ENCODE data around the gene PARP15.
"Not testable (repeated sequence)": the region's sequence is repeated elsewhere in the genome, so short reads cannot be mapped to it uniquely, and the experiment has no call there.

PARP15 gene

DNA sequence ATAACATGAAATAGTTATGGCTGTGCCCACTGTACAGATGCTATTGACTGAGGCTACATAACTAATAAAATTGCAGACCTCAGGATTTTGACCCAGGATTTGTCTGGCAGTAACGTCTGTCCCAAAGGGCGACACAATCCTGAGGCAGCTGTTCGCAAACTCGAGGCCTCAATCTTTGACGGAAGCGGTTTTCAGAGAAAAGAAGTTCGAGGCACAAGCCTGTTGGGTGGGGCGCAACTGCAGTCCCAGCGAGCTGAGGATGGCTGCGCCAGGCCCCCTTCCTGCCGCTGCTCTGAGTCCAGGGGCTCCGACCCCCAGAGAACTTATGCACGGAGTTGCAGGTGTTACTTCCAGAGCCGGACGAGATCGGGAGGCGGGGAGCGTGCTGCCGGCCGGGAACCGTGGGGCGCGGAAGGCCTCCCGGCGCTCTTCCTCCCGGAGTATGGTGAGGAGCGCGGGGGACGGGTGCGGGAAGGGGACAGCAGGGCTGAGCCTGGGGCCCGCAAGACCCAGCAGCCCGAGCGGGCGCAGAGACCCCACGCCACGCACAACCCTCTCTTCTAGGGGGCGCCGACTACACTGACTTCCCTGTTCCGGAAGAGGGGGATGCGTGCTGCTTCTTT, at the start of gene PARP15:
Gene PARP15 (plus strand): TSS at position 242 of the 623 bp plus-strand sequence. CDS start 18 bp downstream, at position 260.
- DNase-seq: no peak

DNA sequence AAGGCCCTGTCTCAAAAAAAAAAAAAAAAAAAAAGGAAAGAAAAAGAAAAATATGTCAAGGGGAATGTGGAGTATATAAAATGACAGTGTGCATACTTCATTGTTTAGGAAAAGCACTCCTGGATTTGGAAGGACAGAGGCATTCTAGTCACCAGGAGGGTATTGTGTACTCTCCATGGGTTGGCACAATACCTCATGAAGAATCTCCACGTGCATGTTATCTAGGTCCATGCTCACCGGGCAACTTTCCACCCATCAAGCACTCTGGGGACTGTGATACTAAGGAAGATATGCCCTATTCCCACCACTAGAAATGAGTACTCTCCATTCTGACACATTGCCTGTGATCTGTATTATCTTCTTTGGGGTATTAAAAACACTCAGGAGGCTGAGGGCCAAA, 47.3 kb upstream of the PARP15 start:
- DNase-seq: no peak

DNA sequence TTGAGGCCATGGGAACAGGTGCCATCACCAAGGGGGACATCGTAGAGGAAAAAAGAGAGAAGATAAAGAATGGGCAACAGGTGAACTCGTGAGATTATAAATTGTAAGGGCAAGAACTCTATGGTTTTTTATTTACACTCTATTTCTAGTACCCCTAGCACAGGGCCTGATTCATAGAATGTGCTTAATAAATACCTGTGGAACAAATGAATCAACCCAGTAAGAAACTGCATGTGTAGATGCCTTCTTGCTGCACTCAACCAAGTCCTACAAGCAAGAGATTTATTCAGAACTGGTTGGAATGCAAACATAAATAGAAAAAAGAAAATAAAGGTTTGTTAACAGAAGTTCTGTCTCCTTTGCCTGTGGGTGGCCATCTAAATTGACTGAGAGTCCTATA, 44.0 kb upstream of the PARP15 start:
- no peak for DNase-seq

DNA sequence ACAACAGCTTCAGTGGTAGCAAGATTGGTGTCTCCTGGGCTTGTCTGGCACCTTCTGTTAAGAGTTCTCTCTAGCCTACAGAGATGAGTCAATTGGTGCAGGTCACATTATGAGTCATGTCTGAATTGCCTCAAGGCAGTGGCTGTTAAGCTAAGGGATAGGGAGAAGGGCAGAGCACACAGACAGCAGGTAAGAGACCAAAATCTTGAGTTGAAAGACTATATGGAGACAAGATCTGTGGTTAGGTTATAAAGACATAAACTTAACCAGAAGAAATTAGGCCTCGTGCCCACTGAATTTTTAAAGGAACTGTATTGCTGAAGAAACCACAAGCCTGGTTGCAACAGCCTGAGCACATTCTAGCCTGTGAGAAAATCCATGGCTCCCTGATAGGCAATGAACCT, 43.5 kb upstream of the PARP15 start:
- no peak for DNase-seq

DNA sequence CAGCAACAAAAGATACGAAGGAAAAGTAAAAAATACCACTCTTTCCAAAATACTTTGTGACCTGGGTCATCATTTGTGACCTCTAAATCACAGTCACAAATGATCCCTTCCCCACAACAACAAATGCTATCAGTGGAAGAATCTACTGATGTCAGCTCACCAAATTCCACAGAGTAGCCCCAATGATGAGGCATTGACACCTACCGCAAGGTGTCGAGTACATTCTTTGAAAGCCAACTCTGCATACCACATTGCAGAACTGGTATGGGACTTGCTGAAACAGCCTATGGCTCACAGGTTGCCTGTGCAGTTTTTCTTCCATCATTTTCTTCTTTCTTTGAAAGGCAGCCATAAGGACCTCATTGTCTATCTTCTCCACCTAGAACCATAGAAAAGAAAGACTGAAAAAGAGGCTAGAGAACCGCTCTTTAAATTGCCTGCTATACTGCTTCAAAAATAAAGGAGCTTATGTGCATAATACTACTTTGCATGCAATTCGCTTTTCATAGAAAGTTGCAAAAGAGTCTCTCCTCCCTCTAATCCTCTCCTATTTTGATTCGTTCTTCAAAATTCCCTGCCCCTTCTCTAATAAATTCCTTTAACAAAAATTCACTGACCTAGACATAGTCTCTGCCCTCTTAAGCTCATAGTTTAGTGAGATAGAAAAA, 41.4 kb upstream of the PARP15 start:
- no peak for DNase-seq

DNA sequence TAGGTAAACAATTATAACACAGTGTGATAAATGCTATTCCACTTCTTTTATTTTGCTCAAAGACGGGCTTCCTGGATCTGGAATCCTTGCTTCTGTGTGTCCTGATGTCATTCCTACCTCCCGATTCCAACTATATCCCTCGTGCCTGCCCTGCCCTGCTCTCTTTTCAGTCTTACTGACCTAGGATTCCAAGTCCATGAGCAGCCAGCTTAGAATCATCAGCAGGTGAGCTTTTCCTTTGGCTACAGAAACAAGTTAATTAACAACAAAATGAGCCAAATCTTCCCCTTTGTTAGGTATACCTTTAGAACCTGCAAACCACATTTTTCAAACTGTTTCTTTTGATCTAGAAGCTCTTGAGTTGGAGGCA, 40.8 kb upstream of the PARP15 start:
- DNase-seq: no peak

DNA sequence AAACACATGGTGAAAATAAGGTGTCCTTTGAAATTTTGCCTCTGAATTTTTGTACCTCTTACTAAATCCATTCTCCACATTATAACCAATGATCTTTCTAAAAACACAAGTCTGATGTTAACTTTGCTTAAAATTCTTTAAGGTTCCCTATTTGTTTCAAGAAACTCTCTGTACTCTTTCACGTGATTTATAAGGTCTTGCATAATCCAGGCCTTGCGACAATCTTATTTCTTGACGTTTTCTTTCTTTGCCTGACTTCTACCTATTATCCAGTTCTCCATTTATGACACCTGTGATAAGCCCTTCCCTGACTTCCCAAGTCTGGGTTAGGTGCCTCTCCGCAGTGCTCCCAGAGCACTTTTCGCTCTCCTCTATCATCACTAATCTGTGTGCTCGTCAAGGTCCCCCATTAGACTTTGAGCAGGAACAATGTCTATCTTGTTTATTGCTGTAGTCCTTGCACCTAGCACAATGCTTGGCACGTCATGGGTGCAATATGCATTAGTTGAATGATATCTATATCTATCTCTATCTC, 38.4 kb upstream of the PARP15 start:
- DNase-seq: no peak

DNA sequence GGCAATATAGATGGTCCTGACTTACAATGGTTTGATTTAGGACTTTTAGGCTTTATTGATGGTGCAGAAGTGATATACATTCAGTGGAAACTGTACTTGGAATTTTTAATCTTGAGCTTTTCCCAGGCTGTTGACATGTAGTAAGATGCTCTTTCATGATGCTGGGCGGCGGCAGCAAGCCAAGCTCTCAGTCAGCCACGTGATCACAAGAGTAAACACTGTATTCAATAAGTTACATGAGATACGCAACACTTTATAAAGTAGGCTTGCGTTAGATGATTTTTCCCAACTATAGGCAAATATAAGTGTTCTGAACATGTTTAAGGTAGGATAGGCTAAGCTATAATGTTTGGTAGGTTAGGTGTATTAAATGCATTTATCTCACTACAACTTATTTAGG, 31.3 kb upstream of the PARP15 start:
- no peak for DNase-seq

DNA sequence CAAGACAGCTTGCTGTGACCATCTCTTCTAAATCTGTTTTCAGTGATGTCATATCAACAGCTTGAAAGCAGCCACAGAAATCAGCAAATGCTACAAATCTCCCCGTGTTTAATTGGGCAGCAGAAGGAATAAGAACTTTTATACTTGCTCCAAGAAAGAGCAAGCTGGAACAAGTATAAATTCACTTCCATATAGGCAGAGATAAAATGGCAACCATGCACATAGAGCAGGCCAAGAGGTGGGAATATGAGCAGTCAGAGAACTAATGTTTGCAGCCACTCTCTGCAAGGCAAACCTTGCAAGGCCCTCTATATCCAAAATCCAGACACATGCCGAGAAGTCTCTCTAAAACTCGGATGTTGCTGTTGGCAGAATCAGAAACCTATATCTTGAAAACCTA, 29.4 kb upstream of the PARP15 start:
- DNase-seq: no peak

DNA sequence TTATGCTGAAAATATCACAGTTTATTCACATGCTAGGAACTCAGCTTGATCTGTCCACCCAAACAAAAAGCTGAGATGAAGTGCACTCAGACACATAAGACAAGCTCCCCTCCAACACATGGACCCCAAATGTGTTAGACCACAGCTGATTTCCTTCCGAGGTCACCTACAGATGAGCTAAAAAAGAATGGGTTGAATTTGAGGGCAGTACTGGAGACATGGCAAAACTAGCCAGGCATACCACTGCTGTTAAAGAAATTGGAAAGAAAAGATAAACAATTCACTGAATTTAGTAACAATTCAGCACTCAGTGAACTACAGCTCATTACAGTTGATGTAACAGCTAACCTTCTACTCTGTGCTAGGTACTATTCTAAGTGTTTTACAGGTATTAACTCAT, 28.8 kb upstream of the PARP15 start:
- DNase-seq: no peak

DNA sequence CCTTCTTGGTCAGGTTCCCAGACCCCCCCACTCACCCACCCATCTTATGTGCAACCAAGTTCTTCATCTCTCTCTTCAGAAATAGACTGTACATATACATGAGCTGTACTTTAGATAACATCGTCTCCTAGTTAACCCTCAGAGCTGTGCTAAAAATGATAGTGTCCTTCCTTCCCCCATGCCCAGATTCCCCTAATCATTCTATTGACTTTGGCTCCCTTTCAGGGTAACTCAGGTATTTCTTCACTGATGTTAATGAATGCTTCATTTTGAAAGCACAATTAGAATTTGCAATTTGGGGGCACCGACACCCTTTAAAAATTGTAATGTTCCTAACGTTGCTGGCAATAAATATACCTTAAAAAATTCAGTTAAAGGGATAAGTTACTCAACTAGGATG, 24.3 kb upstream of the PARP15 start:
- DNase-seq: no peak

DNA sequence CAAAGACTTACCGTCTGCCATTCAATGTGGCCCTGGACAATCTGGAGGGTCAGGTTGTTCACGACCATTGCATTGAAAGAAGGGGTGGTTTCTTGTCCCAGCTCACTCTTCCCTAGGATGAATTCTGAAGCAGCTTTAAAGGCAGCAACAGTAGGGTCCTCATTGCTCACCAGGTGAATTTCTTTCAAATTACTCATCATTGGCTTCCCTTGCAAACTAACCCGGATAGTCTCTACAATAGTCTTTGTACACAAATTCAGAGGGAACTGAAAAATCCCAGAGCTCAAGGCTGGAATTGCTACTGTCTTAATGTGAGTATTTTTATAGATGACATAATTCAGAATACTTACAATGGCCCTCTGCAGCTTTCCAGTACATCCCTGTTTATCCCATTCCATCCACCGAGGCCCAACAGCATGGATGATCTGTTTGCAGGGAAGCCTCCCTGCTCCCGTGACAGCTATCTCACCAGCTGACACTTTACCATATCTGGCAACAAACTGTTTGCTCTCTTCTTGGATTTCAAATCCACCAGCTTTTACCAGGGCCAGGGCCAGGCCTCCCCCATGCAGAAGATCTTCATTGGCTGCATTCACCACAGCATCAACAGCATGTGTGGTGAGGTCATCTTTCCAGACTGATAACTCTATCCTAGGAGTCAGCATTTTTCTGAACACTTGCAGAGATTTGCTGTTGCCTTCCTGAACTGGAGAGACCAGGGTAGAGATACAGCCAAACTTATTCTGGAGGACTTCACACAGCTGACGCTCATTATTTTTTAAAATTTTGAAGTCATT, 22.0 kb upstream of the PARP15 start:
- DNase-seq: no peak

DNA sequence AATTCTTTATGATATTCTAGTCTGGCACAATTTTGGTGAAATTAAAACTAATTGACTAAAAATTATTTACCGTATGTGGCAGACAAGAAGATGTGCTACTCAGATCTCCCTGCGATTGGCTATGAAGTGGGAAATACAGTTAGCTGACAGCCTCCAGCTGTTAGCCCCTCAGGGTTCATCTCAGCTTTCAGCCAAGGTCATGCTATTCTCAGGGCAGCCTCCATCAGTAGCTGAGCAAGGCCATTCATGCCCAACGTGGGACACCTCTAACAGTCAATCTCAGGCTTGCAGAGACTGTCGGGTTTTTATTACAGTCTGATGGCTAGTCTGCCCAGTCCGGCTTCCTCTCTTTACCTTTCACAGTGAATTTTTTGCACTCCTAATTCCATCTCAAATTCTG, 20.1 kb upstream of the PARP15 start:
- DNase-seq: no peak

DNA sequence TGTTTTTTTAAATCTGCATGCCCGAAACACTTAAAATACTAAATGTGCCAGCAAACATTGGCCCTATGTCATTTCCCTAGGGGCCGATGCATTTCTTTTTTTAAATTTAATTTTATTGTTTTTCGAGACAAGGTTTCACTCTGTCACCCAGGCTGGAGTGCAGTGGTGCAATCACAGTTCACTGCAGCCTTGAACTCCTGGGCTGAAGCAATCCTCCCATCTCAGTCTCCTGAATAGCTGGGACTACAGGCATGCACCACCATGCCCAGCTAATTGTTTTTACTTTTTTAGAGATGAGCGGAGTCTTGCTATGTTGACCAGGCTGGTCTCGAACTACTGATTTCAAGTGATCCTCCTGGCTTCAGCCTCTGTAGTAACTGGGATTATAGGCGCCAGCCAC, 18.8 kb upstream of the PARP15 start:
- DNase-seq: no peak

DNA sequence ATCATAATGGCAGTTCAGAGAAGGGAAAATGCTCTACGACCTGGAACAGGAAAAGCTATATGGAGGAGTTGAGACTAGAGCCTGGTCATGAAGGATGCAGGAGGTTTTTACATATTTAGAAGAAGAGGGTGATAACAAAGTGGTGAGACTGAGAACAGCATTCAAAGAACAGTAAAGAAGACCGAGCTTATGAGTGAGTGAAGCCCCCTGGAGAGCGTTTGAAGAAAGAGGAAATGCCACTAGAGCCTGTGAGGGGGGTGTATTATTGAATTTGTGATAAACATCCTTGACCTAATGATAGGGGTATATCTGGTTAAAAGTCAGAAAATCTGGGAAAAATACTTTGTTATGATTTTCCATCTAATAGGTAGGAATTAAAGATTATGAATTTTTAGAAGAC, 17.5 kb upstream of the PARP15 start:
- DNase-seq: no peak

DNA sequence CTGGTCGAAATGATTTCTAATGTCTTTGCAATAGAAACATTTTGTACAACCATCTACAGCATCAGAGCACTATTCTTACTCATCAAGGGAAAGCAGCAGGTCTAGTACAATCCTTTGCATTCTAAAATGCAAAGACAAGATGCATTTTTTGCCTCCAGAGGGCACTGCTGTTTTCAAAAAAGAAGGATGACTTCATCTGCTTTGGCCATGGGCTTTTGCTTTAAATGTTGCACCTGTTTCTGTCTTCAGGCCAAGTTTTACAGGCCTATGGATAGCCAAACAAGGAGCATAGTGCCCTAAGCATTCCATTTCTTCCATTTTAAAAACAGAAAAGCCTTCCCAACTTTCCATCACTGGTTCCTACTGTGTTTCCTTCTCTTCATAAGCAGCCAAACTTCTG, 16.8 kb upstream of the PARP15 start:
- DNase-seq: peak; percentile 36

DNA sequence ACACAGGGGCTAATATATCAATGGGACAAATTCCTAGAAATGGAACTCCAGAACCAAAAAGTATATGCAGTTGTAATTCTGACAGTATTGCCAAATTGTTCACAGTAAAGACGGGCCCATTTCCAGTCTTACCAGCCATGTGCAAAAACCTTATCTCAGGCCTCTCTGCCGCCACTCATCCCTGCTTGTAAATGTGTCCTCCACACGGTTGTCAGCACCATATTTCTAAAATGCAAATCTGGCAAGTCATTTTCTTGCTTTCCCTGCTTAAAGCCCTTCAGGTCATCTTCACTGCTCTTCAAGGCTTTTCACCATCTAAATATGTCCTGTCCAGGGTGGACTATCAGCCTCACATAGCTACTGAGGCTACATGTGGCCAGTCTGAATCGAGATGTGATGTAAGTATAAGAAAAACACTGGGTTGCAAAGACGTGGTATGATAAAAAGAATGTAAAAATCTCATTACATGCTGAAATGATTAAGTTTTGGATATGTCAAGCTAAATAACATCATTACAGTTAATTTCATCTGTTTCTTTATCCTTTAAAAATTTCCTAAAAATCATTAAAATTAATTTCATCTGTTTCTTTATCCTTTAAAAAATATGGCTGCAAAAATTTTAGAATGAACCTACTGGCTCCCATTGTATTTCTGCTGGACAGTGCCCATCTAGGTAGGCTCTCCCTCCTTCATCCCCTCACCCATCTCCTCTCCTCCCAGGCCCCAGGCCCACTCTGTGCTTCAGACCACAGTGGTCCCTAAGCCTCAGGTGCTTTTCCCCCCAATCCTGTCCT, 14.3 kb upstream of the PARP15 start:
- no peak for DNase-seq

DNA sequence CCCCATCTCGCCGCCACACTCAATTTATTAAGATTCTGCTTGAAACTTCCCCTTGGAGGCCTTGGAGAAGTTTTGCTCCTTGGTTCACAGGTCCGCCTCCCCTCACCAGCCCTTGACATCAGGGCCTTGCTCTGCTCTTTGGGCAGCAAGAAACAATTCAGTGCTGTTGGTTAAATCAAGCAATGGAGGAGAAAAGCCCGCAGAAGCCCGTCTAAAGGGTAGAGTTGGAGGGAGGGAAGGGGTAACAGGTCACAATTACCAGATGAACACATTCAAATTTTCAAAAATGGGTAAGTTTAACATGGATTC, 13.8 kb upstream of the PARP15 start:
- peak; percentile 27 for DNase-seq

DNA sequence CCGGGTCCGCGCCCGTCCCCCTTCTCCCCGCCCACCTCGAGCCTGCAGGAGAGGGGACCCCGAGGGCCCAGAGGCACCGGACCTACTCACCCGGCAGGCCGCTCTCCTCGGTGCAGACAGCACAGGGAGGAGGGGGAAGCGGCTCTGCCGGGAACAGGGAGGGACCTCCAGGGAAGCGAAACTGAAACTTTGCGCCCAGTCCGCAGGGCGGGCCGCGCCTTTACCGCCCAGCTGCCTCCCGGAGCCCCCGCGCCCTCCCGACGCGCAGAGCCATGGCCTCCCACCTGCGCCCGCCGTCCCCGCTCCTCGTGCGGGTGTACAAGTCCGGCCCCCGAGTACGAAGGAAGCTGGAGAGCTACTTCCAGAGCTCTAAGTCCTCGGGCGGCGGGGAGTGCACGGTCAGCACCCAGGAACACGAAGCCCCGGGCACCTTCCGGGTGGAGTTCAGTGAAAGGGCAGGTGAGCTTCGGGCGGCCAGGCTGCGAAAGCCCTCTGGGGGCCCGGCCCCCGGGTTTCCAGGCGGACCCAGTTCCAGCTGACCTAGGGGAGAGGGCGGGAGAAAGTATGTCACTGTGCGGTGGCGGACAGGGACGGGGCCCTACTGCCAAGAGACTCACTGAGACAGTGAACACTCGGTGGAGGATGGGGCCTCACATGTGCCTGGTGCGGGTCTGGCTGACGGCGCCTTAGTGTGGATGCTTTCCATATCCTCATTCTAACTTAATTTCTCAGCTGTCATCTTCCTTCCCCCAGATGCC, 13.1 kb upstream of the PARP15 start, which contains the start of the genes DTX3L and PARP9:
Gene DTX3L (plus strand): TSS at position 184 of the 758 bp plus-strand sequence. CDS start 89 bp downstream, at position 273.
Gene PARP9 (minus strand): TSS at position 146 of the 758 bp plus-strand sequence. CDS start 4,680 bp downstream, outside the sequence.
- DNase-seq: peak; percentile 87

DNA sequence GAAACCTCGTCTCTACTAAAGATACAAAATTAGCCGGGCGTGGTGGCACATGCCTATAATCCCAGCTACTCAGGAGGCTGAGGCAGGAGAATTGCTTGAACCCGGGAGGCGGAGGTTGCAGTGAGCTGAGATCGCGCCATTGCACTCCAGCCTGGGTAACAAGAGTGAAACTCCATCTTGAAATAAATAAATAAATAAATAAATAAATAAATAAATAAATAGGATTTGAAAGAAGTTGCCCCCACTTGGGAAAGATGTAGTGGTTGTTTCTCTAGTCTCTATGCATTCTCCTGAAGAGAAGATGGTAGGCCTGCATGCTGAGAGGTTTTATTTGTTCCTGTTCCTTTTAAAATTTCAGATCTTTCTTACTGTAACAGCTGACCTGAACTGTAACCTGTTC, 9.3 kb upstream of the PARP15 start:
- DNase-seq: not testable (repeated sequence)

DNA sequence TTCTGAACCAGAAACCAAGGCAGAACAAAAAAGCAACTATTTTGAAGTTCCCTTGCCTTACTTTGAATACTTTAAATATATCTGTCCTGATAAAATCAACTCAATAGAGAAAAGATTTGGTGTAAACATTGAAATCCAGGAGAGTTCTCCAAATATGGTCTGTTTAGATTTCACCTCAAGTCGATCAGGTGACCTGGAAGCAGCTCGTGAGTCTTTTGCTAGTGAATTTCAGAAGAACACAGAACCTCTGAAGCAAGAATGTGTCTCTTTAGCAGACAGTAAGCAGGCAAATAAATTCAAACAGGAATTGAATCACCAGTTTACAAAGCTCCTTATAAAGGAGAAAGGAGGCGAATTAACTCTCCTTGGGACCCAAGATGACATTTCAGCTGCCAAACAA, 8.7 kb upstream of the PARP15 start:
- no peak for DNase-seq

DNA sequence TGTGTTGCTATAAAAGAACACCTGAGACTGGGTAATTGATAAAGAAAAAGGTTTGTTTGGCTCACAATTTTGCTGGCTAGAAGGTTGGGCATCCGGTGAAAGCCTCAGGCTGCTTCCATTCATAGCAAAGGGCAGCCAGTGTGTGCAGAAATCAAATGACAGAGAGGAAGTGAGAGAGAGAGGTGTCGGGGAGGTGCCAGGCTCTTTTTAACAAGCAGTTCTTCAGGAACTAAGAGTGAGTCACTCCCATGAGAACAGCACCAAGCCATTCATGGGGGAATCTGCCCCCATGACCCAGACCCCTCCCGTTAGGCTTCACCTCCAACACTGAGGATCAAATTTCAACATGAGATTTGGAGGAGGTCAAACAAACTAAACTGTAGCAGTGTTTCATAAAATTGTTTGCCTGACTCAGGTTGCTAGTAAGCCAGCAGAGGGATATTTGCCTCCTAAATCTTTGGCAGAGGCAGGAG, 4.5 kb upstream of the PARP15 start:
- no peak for DNase-seq
